Breast epithelium (tissue), 3 donors: Measurements from ENCODE around the gene NFATC4.

Source experiments
- POLR2A ChIP-seq: fragments of 450-650 bp; IDR thresholded peaks from one replicate; pipeline ENCODE4 v1.6.1; 2016; ENCODE audit warnings: antibody characterized with exemption, mild to moderate bottlenecking, moderate library complexity
- POLR2AphosphoS5 ChIP-seq, 3 donors: sonication (generic); formaldehyde crosslinking; IDR thresholded peaks; one replicate each; pipeline ENCODE4 v1.6.1; 2017; ENCODE audit warnings: antibody characterized with exemption in 3 of 3
- TF ChIP-seq, protein P1 (sequence below), 3 donors: fragments of 450-650 bp; IDR thresholded peaks; one replicate each; pipeline ENCODE4 v1.5.1; 2016 to 2017; ENCODE audit warnings: antibody characterized with exemption in 3 of 3, mild to moderate bottlenecking in 3 of 3, moderate library complexity in 3 of 3

DNA sequence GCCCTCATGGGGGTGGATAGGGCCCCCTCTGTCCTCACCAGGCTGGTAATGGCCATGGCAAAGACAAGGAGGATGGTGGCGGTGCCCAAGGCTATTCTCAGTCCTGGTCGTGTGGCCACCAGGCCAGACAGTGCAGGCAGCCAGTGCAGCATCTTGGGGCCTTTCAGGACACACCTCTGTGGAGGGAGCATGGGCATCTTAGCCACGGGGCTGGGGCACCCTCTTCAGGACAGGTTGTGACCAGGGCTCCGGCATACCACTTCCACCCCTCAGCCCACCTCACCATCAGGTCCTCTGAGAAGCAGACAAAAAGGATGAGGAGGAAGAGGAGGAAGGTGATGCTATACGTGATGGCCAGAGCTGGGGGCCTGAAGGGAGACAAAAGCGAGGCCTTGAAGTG lies 44.0 kb upstream of the NFATC4 start:
- TF ChIP-seq, protein P1, sequence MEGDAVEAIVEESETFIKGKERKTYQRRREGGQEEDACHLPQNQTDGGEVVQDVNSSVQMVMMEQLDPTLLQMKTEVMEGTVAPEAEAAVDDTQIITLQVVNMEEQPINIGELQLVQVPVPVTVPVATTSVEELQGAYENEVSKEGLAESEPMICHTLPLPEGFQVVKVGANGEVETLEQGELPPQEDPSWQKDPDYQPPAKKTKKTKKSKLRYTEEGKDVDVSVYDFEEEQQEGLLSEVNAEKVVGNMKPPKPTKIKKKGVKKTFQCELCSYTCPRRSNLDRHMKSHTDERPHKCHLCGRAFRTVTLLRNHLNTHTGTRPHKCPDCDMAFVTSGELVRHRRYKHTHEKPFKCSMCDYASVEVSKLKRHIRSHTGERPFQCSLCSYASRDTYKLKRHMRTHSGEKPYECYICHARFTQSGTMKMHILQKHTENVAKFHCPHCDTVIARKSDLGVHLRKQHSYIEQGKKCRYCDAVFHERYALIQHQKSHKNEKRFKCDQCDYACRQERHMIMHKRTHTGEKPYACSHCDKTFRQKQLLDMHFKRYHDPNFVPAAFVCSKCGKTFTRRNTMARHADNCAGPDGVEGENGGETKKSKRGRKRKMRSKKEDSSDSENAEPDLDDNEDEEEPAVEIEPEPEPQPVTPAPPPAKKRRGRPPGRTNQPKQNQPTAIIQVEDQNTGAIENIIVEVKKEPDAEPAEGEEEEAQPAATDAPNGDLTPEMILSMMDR (IDR thresholded peaks at IDR 0.05): no peak
- TF ChIP-seq POLR2A (no peak), POLR2AphosphoS5 (IDR thresholded peaks at IDR 0.05) (no peak)
